Skin of body (tissue), 2 donors: ENCODE results near the gene LRIG1. TPM values are rescaled to one million over a fixed set of nuclear protein-coding genes. Genes with fewer than 3 reads are reported as not detected.
"Not testable (repeated sequence)": the region's sequence is repeated elsewhere in the genome, so short reads cannot be mapped to it uniquely, and the experiment has no call there.

ENCODE experiments used
- DNase-seq: peaks from one replicate; lab custom pipeline; 2025; lab: John Stamatoyannopoulos, UW
- total RNA-seq: library from RNA; depleted of rRNA; stranded (reverse); fragments of >200 nt; gene quantifications from one replicate; pipeline ENCODE4 v1.2.3, GENCODE V29; 2014

Gene LRIG1
- total RNA-seq, 1 donor from 2014 or later: 102 TPM

DNA sequence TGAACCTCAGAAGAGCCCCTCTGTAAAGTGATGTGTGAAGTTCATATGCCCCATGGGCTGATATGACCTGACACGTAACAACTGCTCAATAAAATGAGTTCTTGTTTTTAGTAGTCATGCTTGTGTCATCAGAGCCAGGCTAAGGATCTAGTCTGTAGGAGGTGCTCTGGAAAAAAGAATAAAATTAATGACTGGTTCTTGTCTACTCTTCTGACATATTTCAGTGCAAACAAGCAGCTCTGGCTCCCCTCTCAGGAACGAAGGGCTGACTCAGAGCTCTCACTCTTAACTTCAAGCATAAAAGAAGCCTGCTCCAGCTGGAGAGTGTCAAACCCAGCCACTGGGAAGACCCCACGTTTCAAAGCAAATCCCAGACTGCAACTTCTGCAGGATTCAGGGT is 77.0 kb downstream of the LRIG1 start:
- DNase-seq: no peak

DNA sequence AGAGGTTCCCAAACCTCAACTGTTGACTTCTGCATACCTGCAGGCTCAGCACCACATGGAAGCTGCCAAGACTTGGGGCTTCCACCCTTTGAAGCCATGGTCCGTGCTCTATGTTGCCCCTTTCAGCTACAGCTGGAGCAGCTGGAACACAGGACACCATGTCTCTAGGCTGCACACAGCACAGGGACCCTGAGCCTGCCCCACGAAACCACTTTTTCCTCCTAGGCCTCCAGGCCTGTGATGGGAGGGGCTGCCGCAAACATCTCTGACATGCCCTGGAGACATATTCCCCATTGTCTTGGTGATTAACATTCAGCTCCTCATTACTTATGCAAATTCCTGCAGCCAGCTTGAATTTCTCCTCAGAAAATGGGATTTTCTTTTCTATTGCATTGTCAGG is 78.9 kb downstream of the LRIG1 start:
- DNase-seq: not testable (repeated sequence)

DNA sequence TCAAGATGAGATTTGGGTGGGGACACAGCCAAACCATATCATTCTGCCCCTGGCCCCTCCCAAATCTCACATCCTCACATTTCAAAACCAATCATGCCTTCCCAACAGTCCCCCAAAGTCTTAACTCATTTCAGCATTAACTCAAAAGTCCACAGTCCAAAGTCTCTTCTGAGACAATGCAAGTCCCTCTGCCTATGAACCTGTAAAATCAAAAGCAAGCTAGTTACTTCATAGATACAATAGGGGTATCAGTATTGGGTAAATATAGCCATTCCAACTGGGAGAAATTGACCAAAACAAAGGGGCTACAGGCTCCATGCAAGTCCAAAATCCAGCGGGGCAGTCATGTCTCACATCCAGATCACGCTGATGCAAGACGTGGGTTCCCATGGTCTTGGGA is 79.7 kb downstream of the LRIG1 start:
- DNase-seq: not testable (repeated sequence)

DNA sequence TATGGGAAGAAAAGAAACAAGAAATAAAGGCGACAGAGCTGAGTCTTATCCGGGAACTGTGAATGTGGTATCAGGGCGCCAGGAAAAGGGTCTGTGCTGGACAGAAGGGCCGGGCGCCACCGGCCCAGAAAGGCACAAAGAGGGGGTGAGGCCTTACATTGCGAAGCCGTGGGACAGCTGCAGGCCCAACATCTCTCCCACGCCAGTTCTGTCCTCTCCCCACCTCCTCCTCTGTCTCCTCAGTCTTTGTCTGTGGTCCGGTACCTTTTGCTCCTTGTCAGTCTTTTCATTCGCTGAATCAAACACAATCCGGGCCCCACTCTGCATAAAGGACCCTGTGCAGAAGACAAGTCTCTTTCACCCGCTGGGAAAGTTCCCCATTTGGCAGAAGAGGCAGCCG is 81.8 kb downstream of the LRIG1 start:
- no peak for DNase-seq

DNA sequence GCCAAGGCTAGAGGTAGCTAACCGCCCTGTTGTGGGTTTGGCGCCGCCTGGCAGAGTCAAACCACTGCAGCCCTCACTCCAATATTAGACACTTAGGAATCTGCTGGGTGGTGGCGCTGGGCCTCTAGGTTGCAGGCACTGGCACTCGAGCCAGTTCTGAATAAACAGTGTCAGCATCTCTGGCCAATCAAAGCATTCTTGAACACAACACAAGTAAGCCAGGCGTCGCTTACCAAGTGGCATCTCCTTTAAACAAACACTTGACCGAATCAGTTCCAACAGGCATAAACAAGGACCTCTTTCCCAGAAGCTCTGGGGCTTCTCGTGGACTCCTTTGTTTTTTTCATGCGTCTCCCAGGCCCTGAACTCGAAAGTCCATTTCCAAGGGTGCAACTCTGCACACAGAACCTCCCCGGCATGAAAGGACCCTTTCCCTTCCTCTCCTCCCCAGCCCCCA is 82.3 kb downstream of the LRIG1 start:
- DNase-seq: no peak

DNA sequence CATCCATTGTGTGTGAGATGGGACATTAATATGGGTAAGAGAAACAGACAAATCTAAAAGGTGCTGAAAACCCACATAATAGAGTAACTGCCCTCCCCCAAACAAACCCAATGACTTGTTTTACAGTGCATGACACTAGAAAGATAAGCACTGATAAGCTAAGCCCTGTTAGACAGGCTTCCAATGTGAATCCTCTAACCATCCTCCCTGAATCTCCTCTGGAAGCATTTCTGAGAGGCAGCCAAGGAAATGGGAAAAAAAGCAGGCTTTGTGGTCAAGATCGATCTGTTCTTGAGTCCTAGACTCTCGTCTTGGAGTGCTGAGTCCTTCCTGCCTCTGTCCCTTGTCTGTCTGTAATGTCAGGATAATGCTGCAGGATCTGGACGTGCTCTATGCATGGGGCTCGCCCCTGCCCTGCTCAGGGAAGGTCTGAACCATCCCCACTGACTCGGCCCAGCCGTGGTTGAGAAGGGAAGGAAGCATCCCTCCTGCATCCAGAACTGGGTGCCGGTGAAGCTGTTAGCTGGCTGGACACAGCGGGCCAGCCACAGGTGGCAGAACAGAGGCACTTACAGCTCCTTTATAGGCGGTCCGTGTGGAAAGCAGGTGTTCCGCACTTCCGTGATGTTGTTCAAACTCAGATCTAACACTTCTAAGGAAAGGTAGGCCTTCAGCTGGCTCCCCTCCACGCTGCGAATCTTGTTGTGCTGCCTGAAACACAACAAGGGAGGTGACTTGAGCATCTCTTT is 84.1 kb downstream of the LRIG1 start:
- DNase-seq: no peak

DNA sequence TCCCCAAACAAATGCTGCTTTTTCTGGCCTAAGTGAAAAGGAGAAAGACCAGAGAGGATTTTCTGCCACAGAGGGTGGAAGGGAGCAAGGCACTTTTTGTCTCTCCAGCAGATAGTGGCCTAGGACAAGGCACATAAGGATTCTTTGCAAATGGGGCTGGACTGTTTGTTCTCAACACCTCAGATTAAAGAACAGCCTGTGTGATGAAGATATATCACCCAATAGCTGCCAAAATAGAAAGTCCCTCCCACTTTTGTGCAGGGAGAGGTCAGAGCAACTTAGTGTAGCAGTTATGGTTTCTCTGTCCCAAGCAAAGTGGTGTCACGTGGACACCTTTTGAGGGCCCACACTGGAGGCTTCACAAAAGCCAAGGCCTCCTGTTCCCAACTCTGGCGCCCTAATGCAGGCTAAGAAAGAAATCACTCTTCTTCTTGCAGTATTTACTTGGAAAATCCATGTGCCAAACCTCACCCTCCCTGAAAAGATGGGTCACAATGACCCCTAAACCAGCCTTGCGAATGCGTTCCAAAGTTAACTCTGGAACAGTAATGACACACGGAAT is 84.9 kb downstream of the LRIG1 start:
- DNase-seq: no peak

DNA sequence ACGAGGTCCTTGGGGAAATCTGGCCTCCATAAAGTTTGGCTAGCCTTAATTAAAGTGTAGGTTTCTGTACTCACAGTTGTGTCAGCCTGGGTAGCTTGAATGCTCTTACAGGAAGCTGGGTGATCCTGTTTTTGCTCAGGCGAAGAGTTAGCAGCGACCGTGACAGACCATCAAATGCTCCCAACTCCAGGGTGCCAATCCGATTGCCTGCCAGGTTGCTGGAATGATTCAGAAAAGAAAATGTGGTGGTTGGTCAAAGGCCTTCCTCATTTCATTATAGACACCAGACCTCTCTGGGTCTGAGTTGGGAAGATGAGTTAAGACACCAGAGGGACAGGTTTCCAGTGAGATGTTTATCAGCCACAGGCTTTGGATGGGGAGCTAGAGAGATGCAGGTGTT is 86.0 kb downstream of the LRIG1 start:
- DNase-seq: no peak

DNA sequence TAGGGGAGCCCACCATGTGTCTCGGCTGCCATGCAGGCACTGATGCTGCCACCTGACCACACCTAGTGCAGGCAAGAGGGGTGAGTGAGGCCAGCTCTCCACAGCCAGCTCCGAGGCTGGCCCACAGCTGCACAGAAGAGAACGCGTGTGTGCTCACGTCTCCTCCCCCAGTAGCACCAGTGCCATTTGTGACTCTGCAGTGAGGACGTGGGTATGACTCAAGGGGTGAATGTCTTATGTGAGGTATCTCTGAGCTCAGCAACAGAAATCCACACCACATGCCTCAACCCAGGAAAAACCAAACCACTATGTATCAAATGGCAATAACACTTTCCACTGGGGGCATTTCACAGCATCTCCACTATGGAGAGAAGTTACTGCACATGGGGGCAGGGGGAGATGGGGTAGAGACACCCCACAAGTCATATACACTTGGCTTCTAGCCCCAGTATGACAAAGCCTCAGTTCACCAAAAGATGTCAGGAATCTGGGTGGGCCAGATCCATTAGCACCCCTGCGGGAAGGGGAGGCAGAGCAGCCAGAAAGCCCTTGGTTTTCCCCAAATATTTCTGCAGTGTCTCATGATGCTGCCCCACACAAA is 87.6 kb downstream of the LRIG1 start:
- no peak for DNase-seq

DNA sequence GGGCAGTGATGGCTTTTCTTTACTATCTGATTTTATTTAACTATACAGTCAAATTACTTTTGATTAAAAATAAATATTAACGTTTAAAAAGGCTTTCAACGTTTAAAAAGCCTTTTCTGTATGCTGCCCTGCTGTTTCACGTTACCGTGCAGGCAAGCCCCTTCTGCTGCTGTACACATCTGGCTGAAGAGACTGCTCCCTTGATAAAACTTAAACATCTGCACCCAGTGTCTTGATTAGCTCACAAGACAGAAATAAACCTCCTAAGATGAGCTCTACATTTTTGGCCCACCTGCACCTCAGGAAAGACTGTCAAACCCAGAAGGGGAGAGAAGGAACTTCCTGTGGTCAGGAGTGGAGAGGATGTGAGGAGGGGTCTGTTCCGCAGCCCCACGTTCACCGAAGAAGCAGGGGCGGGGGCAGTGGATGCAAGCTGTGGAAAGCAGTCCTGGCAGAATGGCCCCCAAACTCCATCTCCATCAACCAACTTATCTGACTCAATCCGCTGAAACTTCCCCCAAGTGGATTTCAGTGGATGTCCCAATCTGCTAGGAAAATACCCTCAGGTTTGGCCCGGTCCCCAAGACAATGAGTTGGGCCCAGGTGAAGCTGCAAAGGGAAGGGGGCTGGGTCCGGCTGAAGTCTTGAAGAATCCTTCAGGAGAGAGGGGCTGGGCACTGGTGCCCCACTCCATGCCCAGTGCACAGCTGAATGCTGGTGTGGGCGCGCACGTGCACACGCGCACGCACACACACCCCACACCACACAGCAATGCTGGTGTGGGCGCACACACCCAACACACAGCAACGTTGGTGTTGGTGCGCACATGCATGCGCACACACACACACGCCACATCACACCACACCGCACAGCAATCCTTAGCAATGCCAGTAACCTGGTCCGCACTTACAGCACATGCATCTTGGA is 88.6 kb downstream of the LRIG1 start:
- no peak for DNase-seq

DNA sequence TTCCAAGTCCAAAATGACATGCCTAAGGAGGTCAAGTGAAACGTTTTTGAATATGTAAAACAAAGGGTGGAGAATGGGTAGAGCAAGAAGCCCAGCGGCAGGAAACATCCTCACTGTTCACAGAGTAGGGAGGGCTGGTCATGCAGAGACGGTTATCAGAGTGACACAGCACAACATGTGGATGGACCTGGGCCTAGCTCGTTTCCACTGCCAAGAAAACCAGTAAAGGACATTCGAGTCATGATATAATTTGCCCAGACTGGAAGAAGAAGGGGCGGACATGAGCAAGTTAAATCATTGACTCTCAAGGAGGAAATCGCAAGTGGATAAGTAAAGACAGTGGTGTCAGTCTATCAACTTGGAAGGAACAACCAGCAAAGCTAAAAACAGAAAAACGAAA is 89.3 kb downstream of the LRIG1 start:
- DNase-seq: no peak

DNA sequence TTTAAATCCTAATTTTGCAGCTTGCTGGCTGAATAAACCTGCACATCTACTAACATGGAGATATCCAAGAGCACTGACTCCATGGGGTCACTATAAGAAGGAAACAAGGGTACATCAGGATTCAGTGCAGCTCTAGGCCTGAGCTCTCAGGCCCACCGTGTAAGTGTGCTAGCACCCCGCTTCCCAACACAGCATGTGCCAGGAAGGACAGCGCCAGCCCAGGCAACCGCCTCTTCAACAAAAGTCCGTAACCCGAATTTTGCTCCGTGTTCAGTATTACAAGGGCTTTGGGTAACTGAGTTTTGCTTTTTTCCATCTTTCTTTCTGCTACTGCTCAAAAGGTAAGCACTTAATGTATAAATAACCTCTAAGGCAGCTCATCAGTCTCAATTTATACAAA is 89.8 kb downstream of the LRIG1 start:
- DNase-seq: no peak

DNA sequence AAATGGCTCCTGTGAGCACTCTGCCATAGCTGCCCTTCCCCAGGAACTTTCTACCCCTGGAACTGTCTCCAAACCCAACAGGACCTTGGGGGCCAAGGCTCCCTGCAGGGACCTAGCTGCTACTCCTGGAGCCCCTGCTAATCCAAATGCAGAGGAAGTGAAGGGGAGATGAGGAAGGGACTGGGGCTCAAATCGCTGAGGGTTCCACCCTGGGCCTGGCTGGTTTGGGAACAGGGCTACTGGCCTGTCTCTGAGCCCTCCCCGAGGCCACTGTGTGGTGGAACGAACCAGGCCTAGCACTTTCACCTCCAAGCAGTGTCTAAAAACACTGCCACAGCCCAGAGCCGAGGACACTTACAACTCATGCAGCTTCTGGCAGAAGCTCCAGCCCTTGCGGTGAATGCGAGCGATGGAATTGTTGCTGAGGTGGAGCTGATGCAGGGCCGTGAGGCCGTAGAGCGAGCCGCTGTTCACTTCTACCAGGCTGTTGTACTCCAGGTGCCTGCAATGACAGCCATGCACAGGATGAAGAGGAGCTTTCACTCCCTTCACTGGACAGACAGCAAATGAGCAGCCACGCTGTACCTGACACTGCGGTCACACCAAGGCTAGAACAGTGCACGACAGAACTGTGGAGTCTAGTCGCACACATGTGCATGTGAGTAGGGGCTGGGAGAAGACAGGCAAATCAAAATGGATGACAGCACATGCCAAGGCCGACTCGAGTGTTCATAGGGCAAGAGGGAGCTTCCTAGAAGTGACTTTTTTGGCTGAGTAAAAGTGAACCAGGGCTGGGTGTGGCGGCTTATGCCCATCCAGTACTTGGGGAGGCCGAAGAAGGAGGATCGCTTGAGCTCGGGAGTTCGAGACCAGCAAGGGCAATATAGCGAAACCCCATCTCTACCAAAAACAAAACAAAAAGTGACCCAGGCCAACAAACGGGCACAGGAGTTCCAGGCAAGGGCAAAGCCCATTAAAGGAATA is 90.8 kb downstream of the LRIG1 start:
- DNase-seq: no peak

DNA sequence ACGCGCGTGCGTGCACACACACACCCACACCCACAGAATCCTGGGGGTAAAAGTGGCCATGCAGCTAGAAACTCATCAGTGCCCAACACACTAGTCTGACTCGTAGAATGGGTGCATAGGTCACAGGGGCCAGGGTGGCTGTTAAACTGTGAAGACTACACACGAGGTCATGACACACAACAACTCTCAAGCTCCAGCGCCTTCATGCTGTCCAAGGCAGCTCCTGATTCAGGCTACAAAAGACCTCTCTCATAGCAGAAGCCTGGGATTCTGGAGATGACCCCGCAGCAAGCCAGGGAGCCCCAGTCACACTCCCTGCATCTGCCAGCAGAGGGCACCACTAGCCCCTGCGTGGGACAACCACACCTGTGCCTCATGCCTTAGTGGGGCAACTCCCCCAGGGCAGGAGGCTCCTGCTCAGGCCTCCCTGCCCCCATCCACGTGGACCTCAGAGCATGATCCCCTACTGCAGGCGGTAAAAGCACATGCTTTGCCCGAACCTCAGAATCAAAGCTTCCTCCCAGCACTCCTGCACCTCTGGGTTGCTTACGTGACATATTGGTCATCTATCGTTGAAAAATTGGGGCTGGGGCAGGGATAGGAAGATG is 93.1 kb downstream of the LRIG1 start:
- DNase-seq: peak; percentile 33

DNA sequence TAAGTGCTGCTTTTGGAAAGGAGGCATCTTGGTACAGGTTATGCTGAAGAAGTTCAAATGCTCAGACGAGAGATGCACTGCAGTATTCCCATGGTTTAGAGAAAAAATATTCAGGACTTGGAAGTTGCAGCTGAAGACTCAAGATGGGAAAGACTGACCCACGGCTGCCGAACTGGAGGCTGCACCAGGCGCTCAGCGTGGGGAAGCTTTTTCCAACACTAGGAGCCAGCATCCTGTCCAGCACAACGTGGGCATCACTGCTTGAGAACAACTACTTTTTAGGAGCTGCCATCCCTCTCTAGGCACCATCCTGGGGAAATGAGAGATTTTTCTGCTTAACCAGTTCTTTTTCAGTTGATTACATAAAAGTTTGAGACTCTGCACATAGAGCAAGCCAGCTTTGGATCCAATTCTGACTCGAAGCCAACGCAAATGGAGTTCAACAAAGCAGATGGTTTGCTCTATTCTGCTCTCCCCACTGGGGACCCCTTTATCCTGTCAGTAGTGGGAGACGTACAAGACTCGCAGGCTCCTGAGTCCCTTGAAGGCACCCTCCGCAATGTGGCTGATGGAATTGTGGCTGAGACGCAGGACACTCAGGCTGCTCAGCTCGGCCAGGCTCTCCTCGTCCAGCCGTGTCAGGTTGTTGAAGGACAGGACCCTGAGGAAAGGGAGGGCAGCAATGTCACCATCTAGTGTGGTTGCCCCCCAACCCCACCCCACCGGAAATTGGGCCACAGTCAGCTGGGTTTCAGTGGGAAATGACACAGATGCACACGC is 93.8 kb downstream of the LRIG1 start:
- DNase-seq: peak; percentile 29

DNA sequence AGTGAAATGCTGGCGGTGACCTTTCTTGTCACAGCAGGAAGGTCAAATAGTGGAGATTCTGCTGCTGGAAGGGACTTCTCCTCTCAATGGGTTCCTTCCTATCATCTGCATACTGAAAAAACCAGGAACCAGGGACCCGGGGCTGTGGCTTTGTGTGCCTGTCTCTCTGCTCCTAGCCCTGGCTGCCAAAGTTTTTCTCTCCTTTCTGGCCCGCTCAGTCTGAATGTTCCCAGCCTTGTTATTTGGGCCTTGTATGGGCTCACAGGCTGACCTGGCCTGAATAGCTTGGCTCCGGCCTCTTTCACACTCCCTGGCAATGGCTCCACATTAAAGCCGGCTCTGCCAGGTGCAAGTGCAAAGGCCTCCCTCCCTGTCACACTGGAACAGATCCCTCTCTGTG is 94.7 kb downstream of the LRIG1 start:
- DNase-seq: no peak

DNA sequence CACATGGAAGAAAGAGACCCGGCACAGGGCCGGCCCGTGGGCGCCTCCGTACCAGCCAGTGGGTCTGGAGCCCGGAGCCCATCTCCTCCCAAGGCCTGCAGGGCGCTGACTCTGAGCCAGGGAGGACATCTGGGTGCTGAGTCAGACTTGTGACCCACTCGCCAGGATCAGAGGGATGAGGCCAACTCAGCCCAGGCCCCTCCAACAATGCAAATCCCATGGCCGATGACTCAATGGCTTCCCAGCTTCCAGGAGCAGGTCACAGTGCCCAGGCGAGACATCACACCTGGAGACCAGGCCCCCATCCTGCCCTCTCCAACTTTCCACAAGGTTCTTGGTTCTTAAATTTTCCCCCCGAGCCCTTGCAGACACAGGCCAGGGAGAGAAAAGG is 95.1 kb downstream of the LRIG1 start:
- DNase-seq: no peak

DNA sequence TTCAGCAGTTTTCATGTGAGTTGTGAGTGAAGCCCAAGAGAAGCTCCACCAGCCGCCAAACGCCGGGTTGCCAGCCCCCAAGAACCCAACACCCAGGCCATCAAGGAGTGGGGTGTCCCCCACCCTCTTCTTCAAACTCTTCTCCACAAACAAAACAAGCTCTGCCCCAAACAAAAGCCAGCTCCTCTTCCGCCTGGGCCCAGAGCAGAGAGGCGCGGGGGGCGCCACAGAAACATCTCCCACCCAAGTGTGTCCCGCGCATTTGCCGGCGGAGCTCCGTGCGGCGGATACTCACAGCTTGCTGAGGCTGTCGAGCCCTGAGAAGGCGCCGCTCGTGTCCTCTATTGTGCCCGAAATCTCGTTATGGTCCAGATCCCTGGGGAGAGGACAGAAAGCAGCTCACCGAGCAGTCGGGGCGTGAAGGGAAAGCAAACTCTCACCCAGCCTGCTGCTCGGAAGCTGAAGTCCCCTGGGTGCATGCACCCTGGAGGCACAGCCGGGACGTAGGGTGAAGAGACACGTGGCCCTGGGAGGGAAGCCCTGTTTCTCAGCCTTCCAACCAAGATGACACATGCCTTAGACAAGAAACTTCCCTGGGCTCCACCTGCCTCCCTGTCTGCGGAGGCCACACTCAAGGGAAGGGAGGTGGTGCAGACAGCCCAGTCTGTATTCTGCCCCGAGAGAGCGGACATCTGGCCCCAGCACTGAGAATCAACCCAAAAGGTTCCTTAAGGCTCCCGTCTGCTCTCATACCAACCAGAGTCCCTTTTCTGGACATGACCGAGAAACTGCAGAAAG is 95.7 kb downstream of the LRIG1 start:
- DNase-seq: no peak

DNA sequence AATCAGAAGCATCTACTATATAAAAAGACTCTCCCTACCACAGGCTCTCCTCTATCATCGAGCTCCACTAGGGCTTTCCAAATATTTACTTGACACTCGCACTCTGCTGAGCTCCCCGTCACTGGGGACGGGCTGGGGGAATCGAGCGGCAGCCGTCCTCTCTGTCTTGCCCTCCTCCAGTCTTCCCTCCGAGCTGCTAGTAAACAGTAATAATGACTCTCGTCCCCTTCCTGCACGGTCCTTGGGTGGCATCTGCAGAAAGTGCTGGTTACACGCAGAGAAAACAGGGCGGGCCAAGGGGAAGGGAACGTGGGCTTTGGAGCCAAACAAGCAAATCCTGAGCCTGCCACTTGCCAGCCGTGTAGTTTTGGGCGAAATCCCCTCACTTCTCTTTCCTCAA is 96.6 kb downstream of the LRIG1 start:
- DNase-seq: no peak
